ENCODE measurements around the gene CLTRN.

CLTRN gene

DNA sequence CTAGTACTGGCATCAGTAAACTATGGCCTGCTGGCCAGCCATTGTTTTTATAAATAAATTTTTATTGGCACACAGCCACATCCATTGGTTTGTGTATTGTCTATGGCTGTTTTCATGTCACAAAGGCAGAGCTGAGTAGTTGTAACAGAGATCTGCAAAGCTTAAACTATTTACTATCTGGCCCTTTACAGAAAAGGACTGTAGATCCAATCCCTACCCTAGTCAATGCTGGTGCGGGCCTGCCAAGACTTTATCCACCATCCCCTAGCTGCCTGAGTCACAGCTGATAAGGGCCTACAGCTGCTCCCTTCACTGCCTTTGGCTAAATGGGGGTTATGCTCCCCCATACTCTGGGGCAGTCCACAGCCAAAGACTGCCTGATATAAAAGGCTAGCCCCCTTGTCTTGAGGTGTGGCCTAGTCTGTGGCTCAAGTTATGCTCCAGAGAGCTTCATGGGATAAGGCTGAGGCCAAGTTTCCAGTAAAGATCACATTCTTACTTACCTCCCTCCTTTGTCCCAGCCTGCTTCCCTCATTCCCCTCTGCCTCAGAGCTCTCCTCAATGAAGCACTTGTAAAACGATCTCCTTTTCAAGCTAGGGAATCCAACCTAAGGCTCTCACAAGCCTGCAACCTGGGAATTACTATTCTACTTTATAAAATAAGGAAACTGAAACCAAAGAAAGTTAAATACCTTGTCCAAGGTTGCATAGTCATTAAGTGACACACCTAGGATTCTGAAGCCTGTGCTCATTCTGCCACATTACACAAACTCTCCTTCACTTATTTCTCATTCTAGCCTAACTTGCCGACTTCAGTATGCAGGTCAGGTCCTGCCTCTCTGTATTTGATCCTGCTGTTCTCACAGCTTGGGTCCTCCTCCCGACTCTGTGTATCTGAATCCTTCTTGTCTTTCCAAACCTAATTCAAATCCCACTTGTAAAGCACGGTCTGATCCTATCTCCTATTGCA, 84.5 kb downstream of the CLTRN start:
- in situ Hi-C loops (cut with MboI; ENCODE audit: low sequenced_read_pairs) = no loop called here

Data from HL-60/S4 treated with phorbol 12-myristate 13-acetate at 8.2 ng/mL for 4 days and 3 days (cell line).